Ectodermal cell (in vitro differentiated cells): ENCODE data around the gene CARD14.

ENCODE experiments used
- H3K27ac ChIP-seq: 2 replicates; pipeline ENCODE4 v1.7.0; 2013; ENCODE audit warnings: mild to moderate bottlenecking, low read depth, low read length; ENCODE audit not compliant: insufficient read depth, poor library complexity, severe bottlenecking
- H3K27me3 ChIP-seq: 2 replicates; pipeline ENCODE4 v1.7.0; 2013; ENCODE audit warnings: mild to moderate bottlenecking, low read length; ENCODE audit not compliant: insufficient read depth, control insufficient read depth, poor library complexity, severe bottlenecking
- H3K36me3 ChIP-seq: one replicate; pipeline ENCODE4 v1.7.0; 2013; ENCODE audit warnings: low read length; ENCODE audit not compliant: control insufficient read depth, insufficient read depth
- H3K4me1 ChIP-seq: one replicate; pipeline ENCODE4 v1.7.0; 2013; ENCODE audit warnings: low read length; ENCODE audit not compliant: control insufficient read depth, insufficient read depth
- H3K4me3 ChIP-seq: 2 replicates; pipeline ENCODE4 v1.7.0; 2013; ENCODE audit warnings: low read depth, low read length, control low read depth; ENCODE audit not compliant: insufficient read depth
- H3K9me3 ChIP-seq: 2 replicates; pipeline ENCODE4 v1.7.0; 2013; ENCODE audit warnings: mild to moderate bottlenecking, low read length, moderate library complexity; ENCODE audit not compliant: control insufficient read depth
- WGBS, 2 experiments: methylation state at CpG; one replicate each; pipeline ENCODE4 v1.1.7; 2013; ENCODE audit warnings: missing lambda C conversion rate in 2 of 2; 5-methylcytosine and 5-hydroxymethylcytosine counted together

The CARD14 gene

GRCh38 chr17:80169107-80169506, 723 bp upstream of the CARD14 start:
- WGBS, 2 experiments = 94 to 96% methylated on average over 5 of the region's 5 CpGs
- no peaks in the 10 kb centered on the region for H3K9me3 ChIP-seq

GRCh38 chr17:80171681-80172080, 1.9 kb downstream of the CARD14 start:
- Histone ChIP-seq H3K27ac (no peak overlapping the region), H3K4me3 (no peak overlapping the region), H3K27me3 (no peaks in the 10 kb centered on the region), H3K4me1 (peaks cover 10% of the 10 kb centered on the region), H3K9me3 (no peaks in the 10 kb centered on the region), H3K36me3 (no peaks in the 10 kb centered on the region)
- WGBS, 2 experiments = 93 to 94% methylated on average over 7 of the region's 7 CpGs

More at GRCh38 chr17:80169107-80169506, 723 bp upstream of the CARD14 start:
- Histone ChIP-seq H3K27ac (no peak overlapping the region), H3K4me1 (no peaks in the 10 kb centered on the region), H3K36me3 (no peaks in the 10 kb centered on the region), H3K27me3 (no peaks in the 10 kb centered on the region), H3K4me3 (no peak overlapping the region)

- H3K4me3 ChIP-seq = no peak overlapping the region
Observed at GRCh38 chr17:80173126-80173525, 3.3 kb downstream of the CARD14 start.

DNA sequence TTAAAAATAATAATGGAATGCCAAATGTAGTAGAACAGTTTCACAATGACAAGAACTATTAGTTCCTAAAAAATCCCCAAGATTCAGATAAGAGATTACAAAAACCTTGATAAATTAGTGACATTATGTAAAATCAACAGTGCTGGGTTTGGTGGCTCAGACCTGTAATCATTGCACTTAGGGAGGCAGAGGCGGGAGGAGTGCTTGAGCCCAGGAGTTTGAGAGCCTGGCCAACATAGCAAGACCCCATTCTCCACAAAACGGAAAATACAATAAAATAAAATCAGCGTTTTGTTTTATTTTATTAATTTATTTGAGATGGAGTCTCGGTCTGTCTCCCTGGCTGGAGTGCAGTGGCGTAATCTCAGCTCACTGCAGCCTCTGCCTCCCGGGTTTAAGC, 4.1 kb downstream of the CARD14 start:
- Histone ChIP-seq H3K4me3 (no peak overlapping the region), H3K27ac (no peak overlapping the region)
- WGBS, 2 experiments = 98% methylated on average over 5 to 6 of the region's 6 CpGs

More at GRCh38 chr17:80173126-80173525, 3.3 kb downstream of the CARD14 start:
- Histone ChIP-seq H3K27me3 (no peaks in the 10 kb centered on the region), H3K9me3 (no peaks in the 10 kb centered on the region), H3K4me1 (peaks cover 10% of the 10 kb centered on the region), H3K36me3 (no peaks in the 10 kb centered on the region), H3K27ac (no peak overlapping the region)
- WGBS, 2 experiments = 86 to 95% methylated on average over 3 to 5 of the region's 12 CpGs

GRCh38 chr17:80176757-80177156, 6.9 kb downstream of the CARD14 start:
- H3K9me3 ChIP-seq = no peaks in the 10 kb centered on the region
- H3K27ac ChIP-seq = no peak overlapping the region
- 94 to 96% methylated on average over 11 of the region's 11 CpGs for WGBS, 2 experiments
- H3K4me1 ChIP-seq = peaks cover 10% of the 10 kb centered on the region
- H3K4me3 ChIP-seq = no peak overlapping the region
- no peaks in the 10 kb centered on the region for H3K27me3 ChIP-seq
- no peaks in the 10 kb centered on the region for H3K36me3 ChIP-seq

More for the DNA sequence above, 4.1 kb downstream of the CARD14 start:
- H3K27me3 ChIP-seq = no peaks in the 10 kb centered on the region
- no peaks in the 10 kb centered on the region for H3K9me3 ChIP-seq
- H3K4me1 ChIP-seq = peaks cover 10% of the 10 kb centered on the region
- no peaks in the 10 kb centered on the region for H3K36me3 ChIP-seq

- H3K36me3 ChIP-seq = no peaks in the 10 kb centered on the region
- 87 to 91% methylated on average over 21 of the region's 21 CpGs for WGBS, 2 experiments
- no peak overlapping the region for H3K27ac ChIP-seq
- no peaks in the 10 kb centered on the region for H3K9me3 ChIP-seq
- H3K4me1 ChIP-seq = peaks cover 10% of the 10 kb centered on the region
- no peak overlapping the region for H3K4me3 ChIP-seq
- no peaks in the 10 kb centered on the region for H3K27me3 ChIP-seq
Observed at GRCh38 chr17:80177986-80178595, 8.3 kb downstream of the CARD14 start.

- Histone ChIP-seq H3K9me3 (no peaks in the 10 kb centered on the region), H3K4me3 (no peak overlapping the region), H3K27ac (no peak overlapping the region), H3K4me1 (peaks cover 18% of the 10 kb centered on the region), H3K36me3 (no peaks in the 10 kb centered on the region), H3K27me3 (no peaks in the 10 kb centered on the region)
- 90 to 91% methylated on average over 14 of the region's 14 CpGs for WGBS, 2 experiments
Observed at GRCh38 chr17:80180192-80180591, 10.4 kb downstream of the CARD14 start.

DNA sequence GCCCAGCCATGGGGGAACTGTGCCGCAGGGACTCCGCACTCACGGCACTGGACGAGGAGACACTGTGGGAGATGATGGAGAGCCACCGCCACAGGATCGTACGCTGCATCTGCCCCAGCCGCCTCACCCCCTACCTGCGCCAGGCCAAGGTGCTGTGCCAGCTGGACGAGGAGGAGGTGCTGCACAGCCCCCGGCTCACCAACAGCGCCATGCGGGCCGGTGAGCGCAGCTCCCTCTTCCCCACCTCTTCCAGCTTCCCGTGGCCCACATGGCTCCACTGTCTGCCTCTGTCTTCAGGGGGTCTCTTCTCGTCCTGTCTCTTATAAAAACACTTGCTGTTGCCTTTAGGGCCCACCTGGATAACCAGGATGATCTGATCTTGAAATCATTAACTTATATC, 11.6 kb downstream of the CARD14 start:
- Histone ChIP-seq H3K27me3 (no peaks in the 10 kb centered on the region), H3K4me1 (peaks cover 16% of the 10 kb centered on the region), H3K27ac (no peak overlapping the region), H3K4me3 (no peak overlapping the region), H3K36me3 (no peaks in the 10 kb centered on the region), H3K9me3 (no peaks in the 10 kb centered on the region)
- WGBS, 2 experiments = 93% methylated on average over 17 of the region's 17 CpGs

DNA sequence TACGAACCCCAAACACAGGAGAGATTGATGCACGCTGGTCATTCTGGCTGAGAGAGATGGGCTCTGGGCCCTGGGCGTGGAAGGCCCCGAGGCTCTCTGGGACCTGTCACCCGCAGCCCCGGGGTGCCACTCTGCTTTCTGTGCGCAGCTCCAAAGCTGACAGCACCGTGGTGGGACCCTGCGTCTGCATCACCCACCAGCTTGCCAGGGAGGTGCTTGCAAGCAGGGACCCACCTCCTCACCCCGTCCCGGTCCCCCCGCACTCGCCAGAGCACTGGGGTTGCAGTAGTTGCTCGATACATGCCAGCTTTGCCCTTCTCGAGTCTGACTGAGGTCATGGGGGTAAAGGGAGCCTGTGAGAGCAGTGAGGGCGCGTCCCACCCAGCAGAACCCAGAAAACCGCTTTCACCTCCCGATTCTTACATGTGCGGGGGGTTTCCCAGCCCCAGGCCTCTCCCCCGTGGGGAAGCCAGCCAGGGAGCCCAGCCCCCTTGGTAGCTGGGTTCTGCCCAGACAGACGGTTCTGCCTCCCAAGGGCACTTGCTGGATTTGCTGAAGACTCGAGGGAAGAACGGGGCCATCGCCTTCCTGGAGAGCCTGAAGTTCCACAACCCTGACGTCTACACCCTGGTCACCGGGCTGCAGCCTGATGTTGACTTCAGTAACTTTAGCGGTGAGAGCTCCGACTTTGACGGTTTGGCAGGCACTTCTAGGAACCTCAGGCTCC, 12.5 kb downstream of the CARD14 start:
- H3K36me3 ChIP-seq = no peaks in the 10 kb centered on the region
- H3K4me1 ChIP-seq = peaks cover 16% of the 10 kb centered on the region
- no peak overlapping the region for H3K27ac ChIP-seq
- H3K9me3 ChIP-seq = no peaks in the 10 kb centered on the region
- H3K27me3 ChIP-seq = no peaks in the 10 kb centered on the region
- 91 to 92% methylated on average over 30 of the region's 30 CpGs for WGBS, 2 experiments
- no peak overlapping the region for H3K4me3 ChIP-seq

GRCh38 chr17:80182845-80183223, 13.0 kb downstream of the CARD14 start:
- 93 to 95% methylated on average over 12 of the region's 12 CpGs for WGBS, 2 experiments
- H3K4me1 ChIP-seq = peaks cover 16% of the 10 kb centered on the region
- no peak overlapping the region for H3K27ac ChIP-seq
- H3K9me3 ChIP-seq = no peaks in the 10 kb centered on the region
- H3K27me3 ChIP-seq = no peaks in the 10 kb centered on the region
- no peak overlapping the region for H3K4me3 ChIP-seq
- H3K36me3 ChIP-seq = no peaks in the 10 kb centered on the region
